ENCODE measurements around the gene P2RX7.

P2RX7 gene

GRCh38 chr12:121214166-121214777 lies 81.6 kb downstream of the P2RX7 start:
- DNase-seq (ENCODE audit: low read depth), result peak; percentile 42
- H3K4me3 ChIP-seq (ENCODE audit: low read depth, low read length), result 0 out of 2 replicates have a peak overlapping the region, but pooled peaks have one; percentile 16
- no peak for TF ChIP-seq CTCF (IDR thresholded peaks at IDR 0.05; ENCODE audit: insufficient read depth, low read depth, low read length, missing control alignments)

GRCh38 chr12:121214855-121215745 lies 82.4 kb downstream of the P2RX7 start:
- TF ChIP-seq CTCF (IDR thresholded peaks at IDR 0.05; ENCODE audit: insufficient read depth, low read depth, low read length, missing control alignments), result no peak
- H3K4me3 ChIP-seq (ENCODE audit: low read depth, low read length), result no peak overlapping the region
- peak; percentile 40 for DNase-seq (ENCODE audit: low read depth)

GRCh38 chr12:121216102-121216501 lies 83.4 kb downstream of the P2RX7 start:
- no peak for TF ChIP-seq CTCF (IDR thresholded peaks at IDR 0.05; ENCODE audit: insufficient read depth, low read depth, low read length, missing control alignments)
- no peak overlapping the region for H3K4me3 ChIP-seq (ENCODE audit: low read depth, low read length)
- DNase-seq (ENCODE audit: low read depth), result no peak

GRCh38 chr12:121217063-121217462 lies 84.4 kb downstream of the P2RX7 start:
- no peak overlapping the region for H3K4me3 ChIP-seq (ENCODE audit: low read depth, low read length)
- TF ChIP-seq CTCF (IDR thresholded peaks at IDR 0.05; ENCODE audit: insufficient read depth, low read depth, low read length, missing control alignments), result no peak
- DNase-seq (ENCODE audit: low read depth), result no peak

GRCh38 chr12:121217761-121218160 lies 85.1 kb downstream of the P2RX7 start:
- no peak for TF ChIP-seq CTCF (IDR thresholded peaks at IDR 0.05; ENCODE audit: insufficient read depth, low read depth, low read length, missing control alignments)

GRCh38 chr12:121218588-121219352 lies 86.1 kb downstream of the P2RX7 start:
- no peak for TF ChIP-seq CTCF (IDR thresholded peaks at IDR 0.05; ENCODE audit: insufficient read depth, low read depth, low read length, missing control alignments)
- no peak for DNase-seq (ENCODE audit: low read depth)
- H3K4me3 ChIP-seq (ENCODE audit: low read depth, low read length), result no peak overlapping the region

More at GRCh38 chr12:121217761-121218160, 85.1 kb downstream of the P2RX7 start:
- no peak for DNase-seq (ENCODE audit: low read depth)
- H3K4me3 ChIP-seq (ENCODE audit: low read depth, low read length), result no peak overlapping the region
